HCT116 (cell line): Measurements from ENCODE around the gene THUMPD3. TPM values are rescaled to one million over a fixed set of nuclear protein-coding genes. Genes with fewer than 3 reads are reported as not detected.

ENCODE experiments used
- ATAC-seq: fragments of 200-7000 bp; cut with Tn5 transposase; 2 replicates; pipeline ENCODE4 v1.9.1; 2020; ENCODE audit warnings: mild to moderate bottlenecking, moderate library complexity
- BruUV-seq: library from RNA; stranded (reverse); fragments of 400-500 nt; replicated peaks from 2 replicates; lab custom pipeline; 2021; lab: Mats Ljungman, UMichigan
- CTCF ChIA-PET: fragments of 300-600 bp; sonication (Branson Sonifier 250); formaldehyde crosslinking; loops from one replicate; lab custom pipeline; 2021; ENCODE audit warnings: antibody characterized with exemption; lab: Charles Lee
- POLR2A ChIA-PET: fragments of 300-600, 350-600 bp; sonication (Branson Sonifier 250); formaldehyde crosslinking; loops from one replicate; lab custom pipeline; 2021; ENCODE audit warnings: antibody characterized with exemption; lab: Charles Lee
- RAD21 ChIA-PET, 2 experiments: fragments of 300-600 bp; sonication (Branson Sonifier 250); formaldehyde crosslinking; loops; one replicate each; lab custom pipeline; 2023; ENCODE audit warnings: low total read pairs in 2 of 2; ENCODE audit not compliant: uncharacterized antibody in 2 of 2, unreplicated experiment in 2 of 2, low non-redundant PET in 1 of 2; lab: Charles Lee
- DNase-seq: peaks from one replicate; pipeline ENCODE4 v3.0.0-alpha.2; 2010; ENCODE audit warnings: low read depth, low spot score
- H2AFZ ChIP-seq: fragments of 200-600 bp; shearing (Covaris generic), sonication (generic); 2 replicates; pipeline ENCODE4 v1.6.1; 2017; ENCODE audit warnings: low read depth, mixed run types, mixed read lengths, antibody characterized with exemption, low read length; ENCODE audit not compliant: poor library complexity, severe bottlenecking
- H3K27ac ChIP-seq: 2 replicates; pipeline ENCODE4 v1.5.1; 2012; ENCODE audit warnings: low read depth, low read length
- H3K27me3 ChIP-seq: fragments of 200-600 bp; sonication (generic); 2 replicates; pipeline ENCODE4 v1.6.1; 2016; ENCODE audit warnings: mixed run types, low read length, mixed read lengths; ENCODE audit not compliant: insufficient read depth
- H3K36me3 ChIP-seq, 2 experiments: fragments of 200-500 bp in 1 of 2; fragments of 200-600 bp in 1 of 2; sonication (Bioruptor generic) in 1 of 2; sonication (generic) in 1 of 2; 2 replicates each; pipeline versions ENCODE4 v1.5.1 to v1.6.1; 2014 to 2016; ENCODE audit warnings: low read length in 2 of 2, inconsistent platforms in 1 of 2, mixed read lengths in 1 of 2, mixed run types in 1 of 2; ENCODE audit not compliant: insufficient read depth in 2 of 2, control insufficient read depth in 1 of 2
- H3K4me1 ChIP-seq, 2 experiments: fragments of 200-600 bp in 1 of 2; sonication (generic) in 1 of 2; 2 replicates each; pipeline versions ENCODE4 v1.5.1 to v1.6.1; 2012 to 2017; ENCODE audit warnings: low read length in 2 of 2, inconsistent platforms in 1 of 2, mild to moderate bottlenecking in 1 of 2, mixed read lengths in 1 of 2, mixed run types in 1 of 2, moderate library complexity in 1 of 2; ENCODE audit not compliant: insufficient read depth in 2 of 2, control insufficient read depth in 1 of 2
- H3K4me2 ChIP-seq: fragments of 200-600 bp; sonication (generic); 2 replicates; pipeline ENCODE4 v1.6.1; 2017; ENCODE audit warnings: mixed run types, low read length, mixed read lengths
- H3K4me3 ChIP-seq, 2 experiments: fragments of 200-600 bp in 1 of 2; sonication (generic) in 1 of 2; replicated peaks in 1 of 2; 2 replicates each; pipeline ENCODE4 v1.5.1; 2011 to 2016; ENCODE audit warnings: low read length in 2 of 2, control low read depth in 1 of 2, low read depth in 1 of 2, mild to moderate bottlenecking in 1 of 2, mixed read lengths in 1 of 2, mixed run types in 1 of 2
- H3K79me2 ChIP-seq: fragments of 200-600 bp; sonication (generic); 2 replicates; pipeline ENCODE4 v1.6.1; 2017; ENCODE audit warnings: mild to moderate bottlenecking, mixed run types, low read length, moderate library complexity, mixed read lengths; ENCODE audit not compliant: insufficient read depth
- H3K9ac ChIP-seq: fragments of 200-600 bp; sonication (generic); 2 replicates; pipeline ENCODE4 v1.6.1; 2016; ENCODE audit warnings: low read length, mixed read lengths
- H3K9me2 ChIP-seq: fragments of 200-600 bp; sonication (generic), shearing (Covaris generic); 2 replicates; pipeline ENCODE4 v1.6.1; 2017; ENCODE audit warnings: mixed run types, mild to moderate bottlenecking, moderate library complexity; ENCODE audit not compliant: insufficient read depth
- H3K9me3 ChIP-seq, 2 experiments: fragments of 200-500 bp in 1 of 2; fragments of 200-600 bp in 1 of 2; sonication (Bioruptor generic) in 1 of 2; sonication (generic) in 1 of 2; 2 replicates each; pipeline ENCODE4 v1.6.1; 2014 to 2017; ENCODE audit warnings: low read length in 2 of 2, mixed read lengths in 2 of 2, inconsistent platforms in 1 of 2, low read depth in 1 of 2, mild to moderate bottlenecking in 1 of 2, mixed run types in 1 of 2, moderate library complexity in 1 of 2; ENCODE audit not compliant: control insufficient read depth in 1 of 2, insufficient read depth in 1 of 2
- H4K20me1 ChIP-seq: fragments of 200-600 bp; sonication (generic), shearing (Covaris generic); 2 replicates; pipeline ENCODE4 v1.6.1; 2017; ENCODE audit warnings: mixed run types, mild to moderate bottlenecking, moderate library complexity; ENCODE audit not compliant: insufficient read depth
- ATF3 ChIP-seq: IDR thresholded peaks from 2 replicates; pipeline ENCODE4 v1.6.1; 2012
- CBX3 ChIP-seq: IDR thresholded peaks from 2 replicates; pipeline ENCODE4 v1.6.1; 2012; ENCODE audit warnings: low read depth
- CEBPB ChIP-seq: IDR thresholded peaks from 2 replicates; pipeline ENCODE4 v1.6.1; 2012; ENCODE audit warnings: low read depth
- EGR1 ChIP-seq: IDR thresholded peaks from 2 replicates; pipeline ENCODE4 v1.6.1; 2012; ENCODE audit warnings: low read depth
- EZH2phosphoT487 ChIP-seq: fragments of 200-600 bp; IDR thresholded peaks from 2 replicates; pipeline ENCODE4 v1.6.1; 2018; ENCODE audit warnings: antibody characterized with exemption, borderline replicate concordance
- FOSL1 ChIP-seq: IDR thresholded peaks from 2 replicates; pipeline ENCODE4 v1.6.1; 2012; ENCODE audit warnings: low read depth
- MAX ChIP-seq: IDR thresholded peaks from 2 replicates; pipeline ENCODE4 v1.6.1; 2012
- POLR2A ChIP-seq: IDR thresholded peaks from 2 replicates; pipeline ENCODE4 v1.7.0; 2011; ENCODE audit warnings: borderline replicate concordance; ENCODE audit not compliant: insufficient read depth, insufficient read length; ENCODE audit errors: extremely low read depth
- POLR2AphosphoS5 ChIP-seq: IDR thresholded peaks from 2 replicates; pipeline ENCODE4 v1.6.1; 2011; ENCODE audit warnings: mild to moderate bottlenecking, low read depth, low read length, moderate library complexity
- RAD21 ChIP-seq: IDR thresholded peaks from 2 replicates; pipeline ENCODE4 v1.6.1; 2012; ENCODE audit warnings: low read depth, mild to moderate bottlenecking
- REST ChIP-seq: IDR thresholded peaks from 2 replicates; pipeline ENCODE4 v1.6.1; 2012; ENCODE audit warnings: low read depth
- SIN3A ChIP-seq: IDR thresholded peaks from 2 replicates; pipeline ENCODE4 v1.6.1; 2012; ENCODE audit warnings: low read depth
- SP1 ChIP-seq: IDR thresholded peaks from 2 replicates; pipeline ENCODE4 v1.6.1; 2012; ENCODE audit warnings: low read depth
- SRF ChIP-seq: IDR thresholded peaks from 2 replicates; pipeline ENCODE4 v1.6.1; 2012; ENCODE audit warnings: low read depth
- TCF7L2 ChIP-seq: IDR thresholded peaks from 2 replicates; pipeline ENCODE4 v1.7.0; 2011; ENCODE audit warnings: borderline replicate concordance, inconsistent platforms; ENCODE audit not compliant: insufficient read depth, insufficient read length; ENCODE audit errors: extremely low read depth
- YY1 ChIP-seq: IDR thresholded peaks from 2 replicates; pipeline ENCODE4 v1.6.1; 2011; ENCODE audit warnings: low read length, low read depth, moderate library complexity, mild to moderate bottlenecking; ENCODE audit not compliant: insufficient replicate concordance; ENCODE audit errors: extremely low read depth
- intact Hi-C: fragments of 100-400 bp; cut with micrococcal nuclease; formaldehyde crosslinking; loops from 2 replicates; pipeline ENCODE4 v1.10.0; 2022
- total RNA-seq: library from RNA; stranded (reverse); gene quantifications from one replicate; pipeline ENCODE4 v1.2.1, GENCODE V29; 2021; ENCODE audit not compliant: unreplicated experiment

THUMPD3 gene
- total RNA-seq, 1 experiment from 2014 or later, result 79.5 TPM

- Histone ChIP-seq H3K4me2 (no peak overlapping the region), H2AFZ (no peak overlapping the region), H3K27me3 (no peaks in the 10 kb centered on the region), H3K27ac (no peak overlapping the region), H3K79me2 (peaks cover 57% of the 10 kb centered on the region), H4K20me1 (no peaks in the 10 kb centered on the region), H3K4me1 (no peaks in the 10 kb centered on the region), H3K9ac (no peak overlapping the region), H3K4me3 (no peak overlapping the region), H3K9me3 (no peaks in the 10 kb centered on the region), H3K9me2 (no peaks in the 10 kb centered on the region), H3K36me3 (peaks cover 34 to 73% of the 10 kb centered on the region in 2 experiments)
- ATAC-seq (no peak), DNase-seq (no peak)
- ChIA-PET POLR2A (interaction anchor here (1.2 kb wide), 1 partner anchor 10 kb away, joined by 8 read pairs; the partner anchor contains the start of gene SETD5), CTCF (no interaction called here), RAD21 (no interaction called here)
- no peak for TF ChIP-seq EZH2phosphoT487
- 0 out of 2 replicates have a peak, but pooled peaks have one; percentile 17 for TF ChIP-seq EGR1
- TF ChIP-seq YY1, result no peak
- TF ChIP-seq FOSL1, result no peak
- 0 out of 2 replicates have a peak, but pooled peaks have one; percentile 41 for TF ChIP-seq POLR2AphosphoS5
- intact Hi-C loops, result loop anchor here (5.0 kb wide), 1 partner anchor 36 kb away; no protein-coding TSS in a partner anchor
- no TSS peak for BruUV-seq
These were observed 23.9 kb downstream of the THUMPD3 start for GRCh38 chr3:9386501-9387321.

- no TSS peak for BruUV-seq
- POLR2A ChIA-PET, result interaction anchor here (1.4 kb wide), 1 partner anchor 9 kb away, joined by 8 read pairs; the partner anchor contains the start of gene SETD5
These were observed 24.4 kb downstream of the THUMPD3 start for GRCh38 chr3:9387322-9387655.

More at GRCh38 chr3:9387322-9387655, 24.4 kb downstream of the THUMPD3 start:
- no peak overlapping the region for H3K4me3 ChIP-seq
- CTCF ChIA-PET, result no interaction called here
- peaks cover 58% of the 10 kb centered on the region for H3K79me2 ChIP-seq
- H3K36me3 ChIP-seq, result peaks cover 37 to 79% of the 10 kb centered on the region in 2 experiments
- no peaks in the 10 kb centered on the region for H3K27me3 ChIP-seq
- RAD21 ChIA-PET, result no interaction called here
- TF ChIP-seq RAD21, result no peak
- TF ChIP-seq SIN3A, result no peak
- no peak; the same call in 1 of the 2 replicates for TF ChIP-seq POLR2AphosphoS5
- TF ChIP-seq TCF7L2, result no peak
- TF ChIP-seq SRF, result no peak
- no peak for TF ChIP-seq EZH2phosphoT487
- TF ChIP-seq FOSL1, result no peak
- no peak for TF ChIP-seq CBX3
- TF ChIP-seq CEBPB, result no peak
- TF ChIP-seq MAX, result no peak
- TF ChIP-seq SP1, result no peak
- no peak for TF ChIP-seq ATF3
- TF ChIP-seq REST, result no peak
- no peak for TF ChIP-seq POLR2A
- no peaks in the 10 kb centered on the region for H4K20me1 ChIP-seq
- H3K9ac ChIP-seq, result no peak overlapping the region
- no peaks in the 10 kb centered on the region for H3K4me1 ChIP-seq
- H2AFZ ChIP-seq, result no peak overlapping the region
- H3K27ac ChIP-seq, result no peak overlapping the region
- intact Hi-C loops, result loop anchor here (5.0 kb wide), 1 partner anchor 35 kb away; no protein-coding TSS in a partner anchor
- no peaks in the 10 kb centered on the region for H3K9me3 ChIP-seq
- no peak for ATAC-seq
- no peak for DNase-seq
- H3K4me2 ChIP-seq, result no peak overlapping the region
- H3K9me2 ChIP-seq, result no peaks in the 10 kb centered on the region
